ENCODE results near the gene DYSF.

The DYSF gene

DNA sequence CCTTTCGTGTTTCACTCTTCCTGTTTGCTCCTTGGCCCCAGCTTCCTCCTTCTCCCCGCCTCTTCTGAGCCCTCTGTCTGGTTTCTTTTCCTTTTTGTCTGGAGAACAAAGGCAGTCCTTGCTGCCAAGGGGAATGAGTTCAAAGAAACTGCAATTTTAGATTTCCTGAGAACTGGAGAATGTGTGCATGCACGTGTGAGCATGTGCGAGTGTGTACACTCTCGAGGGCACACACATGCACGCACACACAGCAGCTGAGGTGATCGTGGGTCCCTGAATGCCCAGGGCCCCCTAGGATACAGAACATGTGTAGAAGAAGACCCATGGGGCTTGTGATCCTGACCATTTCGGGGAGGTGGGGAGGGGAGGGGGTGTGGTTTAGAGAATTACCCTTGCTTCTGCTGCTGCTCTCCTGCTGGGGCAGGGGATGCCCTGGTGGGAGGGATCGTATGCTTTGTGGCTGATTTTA lies 151.8 kb downstream of the DYSF start:
- Histone ChIP-seq H2AFZ (ENCODE audit: low read length) (peak overlapping the region; percentile 71), H3K36me3 (ENCODE audit: insufficient read depth, low read length) (no peaks in the 10 kb centered on the region), H4K20me1 (ENCODE audit: insufficient read depth, low read length, poor library complexity, severe bottlenecking) (no peaks in the 10 kb centered on the region), H3K4me2 (ENCODE audit: low read depth, low read length, poor library complexity, severe bottlenecking) (no peak overlapping the region), H3K9me2 (replicated peaks; ENCODE audit: low read depth, low read length) (no peaks in the 10 kb centered on the region), H3F3A (ENCODE audit: low read depth) (0 out of 2 replicates have a peak, but pooled peaks cover 3% of the 10 kb centered on the region), H3K27me3 (ENCODE audit: insufficient read depth, low read length, poor library complexity, severe bottlenecking) (no peaks in the 10 kb centered on the region), H3K4me1 (ENCODE audit: insufficient read depth, low read length, poor library complexity, severe bottlenecking) (peaks cover 48% of the 10 kb centered on the region), H3K79me2 (ENCODE audit: insufficient read depth, low read length) (no peaks in the 10 kb centered on the region), H3K9ac (ENCODE audit: low read depth, low read length, poor library complexity, severe bottlenecking) (no peak overlapping the region), H3K4me3 (ENCODE audit: low read length, poor library complexity, severe bottlenecking) (no peak overlapping the region), H3K9me3 (ENCODE audit: insufficient read depth, low read depth, low read length) (no peaks in the 10 kb centered on the region)
- TF ChIP-seq EZH2phosphoT487 (IDR thresholded peaks at IDR 0.05; ENCODE audit: borderline replicate concordance): no peak
- TF ChIP-seq, protein P1, sequence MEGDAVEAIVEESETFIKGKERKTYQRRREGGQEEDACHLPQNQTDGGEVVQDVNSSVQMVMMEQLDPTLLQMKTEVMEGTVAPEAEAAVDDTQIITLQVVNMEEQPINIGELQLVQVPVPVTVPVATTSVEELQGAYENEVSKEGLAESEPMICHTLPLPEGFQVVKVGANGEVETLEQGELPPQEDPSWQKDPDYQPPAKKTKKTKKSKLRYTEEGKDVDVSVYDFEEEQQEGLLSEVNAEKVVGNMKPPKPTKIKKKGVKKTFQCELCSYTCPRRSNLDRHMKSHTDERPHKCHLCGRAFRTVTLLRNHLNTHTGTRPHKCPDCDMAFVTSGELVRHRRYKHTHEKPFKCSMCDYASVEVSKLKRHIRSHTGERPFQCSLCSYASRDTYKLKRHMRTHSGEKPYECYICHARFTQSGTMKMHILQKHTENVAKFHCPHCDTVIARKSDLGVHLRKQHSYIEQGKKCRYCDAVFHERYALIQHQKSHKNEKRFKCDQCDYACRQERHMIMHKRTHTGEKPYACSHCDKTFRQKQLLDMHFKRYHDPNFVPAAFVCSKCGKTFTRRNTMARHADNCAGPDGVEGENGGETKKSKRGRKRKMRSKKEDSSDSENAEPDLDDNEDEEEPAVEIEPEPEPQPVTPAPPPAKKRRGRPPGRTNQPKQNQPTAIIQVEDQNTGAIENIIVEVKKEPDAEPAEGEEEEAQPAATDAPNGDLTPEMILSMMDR (conservative IDR thresholded peaks at IDR 0.05; ENCODE audit: low read length): no peak

DNA sequence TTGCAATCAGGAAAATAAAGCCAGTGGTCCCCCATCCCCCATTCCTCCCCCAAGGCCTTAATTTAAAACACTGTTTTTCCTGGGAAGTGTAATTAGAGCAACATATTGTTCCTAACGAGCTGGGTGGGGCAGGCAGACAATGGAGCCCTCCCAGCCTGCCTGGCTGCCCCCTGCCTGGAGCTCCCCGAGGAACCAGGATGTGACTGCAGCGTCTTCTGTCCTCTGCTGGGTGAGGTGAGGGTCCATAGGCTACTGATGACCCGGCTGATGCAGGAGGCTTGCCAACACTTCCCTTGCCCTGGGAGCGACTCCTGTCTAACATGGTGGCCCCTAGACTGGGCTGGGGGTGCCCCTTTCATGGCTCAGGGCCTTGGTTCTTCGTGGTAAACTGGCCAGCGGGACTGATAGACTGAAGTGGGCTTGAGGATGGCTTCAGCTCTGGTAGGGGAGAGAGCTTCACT lies 152.4 kb downstream of the DYSF start:
- H3K36me3 ChIP-seq (ENCODE audit: insufficient read depth, low read length): no peaks in the 10 kb centered on the region
- H3K4me1 ChIP-seq (ENCODE audit: insufficient read depth, low read length, poor library complexity, severe bottlenecking): peaks cover 48% of the 10 kb centered on the region
- H2AFZ ChIP-seq (ENCODE audit: low read length): no peak overlapping the region
- no peaks in the 10 kb centered on the region for H3K27me3 ChIP-seq (ENCODE audit: insufficient read depth, low read length, poor library complexity, severe bottlenecking)
- H3K9ac ChIP-seq (ENCODE audit: low read depth, low read length, poor library complexity, severe bottlenecking): no peak overlapping the region
- no peak overlapping the region for H3K4me3 ChIP-seq (ENCODE audit: low read length, poor library complexity, severe bottlenecking)
- H3K79me2 ChIP-seq (ENCODE audit: insufficient read depth, low read length): no peaks in the 10 kb centered on the region
- H3K4me2 ChIP-seq (ENCODE audit: low read depth, low read length, poor library complexity, severe bottlenecking): peak overlapping the region; percentile 9
- no peaks in the 10 kb centered on the region for H3K9me2 ChIP-seq (replicated peaks; ENCODE audit: low read depth, low read length)
- H3K9me3 ChIP-seq (ENCODE audit: insufficient read depth, low read depth, low read length): no peaks in the 10 kb centered on the region
- H3F3A ChIP-seq (ENCODE audit: low read depth): 0 out of 2 replicates have a peak, but pooled peaks cover 3% of the 10 kb centered on the region
- H4K20me1 ChIP-seq (ENCODE audit: insufficient read depth, low read length, poor library complexity, severe bottlenecking): no peaks in the 10 kb centered on the region
- TF ChIP-seq, protein P1 (conservative IDR thresholded peaks at IDR 0.05; ENCODE audit: low read length): no peak
- no peak for TF ChIP-seq EZH2phosphoT487 (IDR thresholded peaks at IDR 0.05; ENCODE audit: borderline replicate concordance)

DNA sequence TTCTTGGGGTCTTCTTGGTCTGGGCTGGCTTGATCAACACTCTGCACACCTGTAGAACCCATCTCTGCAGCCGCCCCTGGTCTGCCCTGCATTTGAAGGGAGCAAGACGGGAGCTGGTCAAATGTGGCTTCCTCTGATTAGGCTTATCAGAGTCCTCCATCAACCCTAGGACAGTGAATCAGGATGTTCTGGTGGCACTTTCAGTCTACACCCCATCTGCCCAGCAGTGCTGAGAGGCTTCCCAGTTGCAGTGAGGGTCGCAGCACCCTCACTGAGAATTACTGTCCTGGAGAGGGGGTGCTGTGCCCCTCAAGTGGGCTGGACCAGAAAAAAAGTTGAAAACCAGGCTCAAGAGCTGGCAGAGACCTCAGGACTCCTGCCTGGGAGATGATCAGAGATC lies 152.9 kb downstream of the DYSF start:
- H3K4me3 ChIP-seq (ENCODE audit: low read length, poor library complexity, severe bottlenecking): no peak overlapping the region
- no peaks in the 10 kb centered on the region for H3K79me2 ChIP-seq (ENCODE audit: insufficient read depth, low read length)
- H2AFZ ChIP-seq (ENCODE audit: low read length): no peak overlapping the region
- H3F3A ChIP-seq (ENCODE audit: low read depth): 0 out of 2 replicates have a peak, but pooled peaks cover 3% of the 10 kb centered on the region
- TF ChIP-seq EZH2phosphoT487 (IDR thresholded peaks at IDR 0.05; ENCODE audit: borderline replicate concordance): no peak
- TF ChIP-seq, protein P1 (conservative IDR thresholded peaks at IDR 0.05; ENCODE audit: low read length): no peak
- H3K9me2 ChIP-seq (replicated peaks; ENCODE audit: low read depth, low read length): no peaks in the 10 kb centered on the region
- H3K27me3 ChIP-seq (ENCODE audit: insufficient read depth, low read length, poor library complexity, severe bottlenecking): no peaks in the 10 kb centered on the region
- H3K9me3 ChIP-seq (ENCODE audit: insufficient read depth, low read depth, low read length): no peaks in the 10 kb centered on the region
- peaks cover 48% of the 10 kb centered on the region for H3K4me1 ChIP-seq (ENCODE audit: insufficient read depth, low read length, poor library complexity, severe bottlenecking)
- H4K20me1 ChIP-seq (ENCODE audit: insufficient read depth, low read length, poor library complexity, severe bottlenecking): no peaks in the 10 kb centered on the region
- H3K36me3 ChIP-seq (ENCODE audit: insufficient read depth, low read length): no peaks in the 10 kb centered on the region
- H3K4me2 ChIP-seq (ENCODE audit: low read depth, low read length, poor library complexity, severe bottlenecking): peak overlapping the region; percentile 9
- H3K9ac ChIP-seq (ENCODE audit: low read depth, low read length, poor library complexity, severe bottlenecking): no peak overlapping the region
